ENCODE results near the gene ZNF169.

DNA sequence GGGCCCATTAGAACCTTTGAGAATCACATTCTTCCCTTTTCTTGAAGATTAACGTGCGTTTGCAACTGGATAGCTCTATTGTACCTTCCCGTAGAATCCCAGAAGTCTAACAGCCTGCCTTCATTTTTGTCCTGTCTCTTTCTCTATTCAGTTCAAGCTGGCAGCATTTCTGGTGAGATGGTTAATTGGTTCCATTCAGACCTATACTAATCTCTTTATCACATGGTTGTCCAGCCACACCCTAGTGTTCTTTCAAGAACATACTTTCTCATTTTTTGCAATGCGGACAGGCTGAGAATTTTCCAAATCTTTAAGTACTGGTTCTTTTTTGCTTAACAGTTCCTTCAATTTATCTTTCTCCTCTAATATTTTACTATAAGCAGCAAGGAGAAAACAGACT is 43.3 kb downstream of the ZNF169 start:
- TF ChIP-seq, protein P1, sequence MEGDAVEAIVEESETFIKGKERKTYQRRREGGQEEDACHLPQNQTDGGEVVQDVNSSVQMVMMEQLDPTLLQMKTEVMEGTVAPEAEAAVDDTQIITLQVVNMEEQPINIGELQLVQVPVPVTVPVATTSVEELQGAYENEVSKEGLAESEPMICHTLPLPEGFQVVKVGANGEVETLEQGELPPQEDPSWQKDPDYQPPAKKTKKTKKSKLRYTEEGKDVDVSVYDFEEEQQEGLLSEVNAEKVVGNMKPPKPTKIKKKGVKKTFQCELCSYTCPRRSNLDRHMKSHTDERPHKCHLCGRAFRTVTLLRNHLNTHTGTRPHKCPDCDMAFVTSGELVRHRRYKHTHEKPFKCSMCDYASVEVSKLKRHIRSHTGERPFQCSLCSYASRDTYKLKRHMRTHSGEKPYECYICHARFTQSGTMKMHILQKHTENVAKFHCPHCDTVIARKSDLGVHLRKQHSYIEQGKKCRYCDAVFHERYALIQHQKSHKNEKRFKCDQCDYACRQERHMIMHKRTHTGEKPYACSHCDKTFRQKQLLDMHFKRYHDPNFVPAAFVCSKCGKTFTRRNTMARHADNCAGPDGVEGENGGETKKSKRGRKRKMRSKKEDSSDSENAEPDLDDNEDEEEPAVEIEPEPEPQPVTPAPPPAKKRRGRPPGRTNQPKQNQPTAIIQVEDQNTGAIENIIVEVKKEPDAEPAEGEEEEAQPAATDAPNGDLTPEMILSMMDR (IDR thresholded peaks at IDR 0.05; ENCODE audit: low read depth, low read length), result no peak
- no peak for TF ChIP-seq EZH2phosphoT487 (IDR thresholded peaks at IDR 0.05; ENCODE audit: low read depth)
